GM04503 (cell line): ENCODE results near the gene RIPOR1.
A peak's percentile ranks its signal among the peaks of the same experiment; 100 is the strongest.
"Not testable (repeated sequence)": the region's sequence is repeated elsewhere in the genome, so short reads cannot be mapped to it uniquely, and the experiment has no call there.

ENCODE experiments used
- DNase-seq: peaks from one replicate; pipeline ENCODE4 v3.0.0-alpha.2; 2012; ENCODE audit warnings: low read depth

RIPOR1 gene

GRCh38 chr16:67528222-67528869 is at the start of gene RIPOR1:
RIPOR1 (plus strand) TSS chr16:67528829; CDS start chr16:67538447, 9,618 bp downstream.
- no peak for DNase-seq

DNA sequence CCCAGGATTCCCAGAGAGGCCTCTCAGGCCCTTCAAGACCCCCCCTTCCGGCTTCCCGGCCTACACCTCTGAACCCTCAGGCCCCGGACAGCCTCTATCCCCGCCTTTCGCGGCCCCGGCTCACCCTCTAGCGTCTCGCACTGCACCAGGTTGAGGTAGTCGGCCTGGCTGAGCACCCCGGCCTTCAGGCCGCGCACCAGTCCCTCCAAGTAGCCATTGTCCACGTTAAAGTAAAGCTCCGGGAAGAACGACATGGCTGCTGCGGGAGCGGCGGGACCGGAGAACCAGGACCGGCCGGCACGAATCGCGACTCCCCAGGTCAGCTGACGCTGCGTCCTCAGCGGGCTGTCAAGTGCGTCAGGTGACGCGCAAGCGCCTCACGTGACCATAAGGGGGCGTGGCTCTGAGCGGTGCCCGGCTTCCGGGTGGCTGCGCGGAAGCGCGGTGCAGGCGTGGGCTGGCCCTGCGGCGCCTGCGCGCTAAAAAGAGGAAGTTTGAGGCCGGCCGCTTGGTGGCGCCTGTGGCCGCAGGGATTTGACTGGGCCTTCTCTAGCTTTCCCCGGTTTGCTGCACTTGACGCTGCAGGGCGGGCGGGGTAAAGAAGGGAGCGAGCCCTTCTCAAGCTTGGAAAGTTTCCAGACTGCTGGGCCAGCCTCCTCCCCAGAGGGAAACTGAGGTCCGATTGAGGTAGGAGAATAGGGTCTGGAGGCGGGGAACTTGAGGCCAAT is 47.6 kb upstream of the RIPOR1 start, which contains the start of gene ATP6V0D1:
TSS of gene ATP6V0D1 (minus strand) at position 325 of the 728 bp plus-strand sequence. CDS start at position 254, 71 bp downstream.
- peak; percentile 79 for DNase-seq

DNA sequence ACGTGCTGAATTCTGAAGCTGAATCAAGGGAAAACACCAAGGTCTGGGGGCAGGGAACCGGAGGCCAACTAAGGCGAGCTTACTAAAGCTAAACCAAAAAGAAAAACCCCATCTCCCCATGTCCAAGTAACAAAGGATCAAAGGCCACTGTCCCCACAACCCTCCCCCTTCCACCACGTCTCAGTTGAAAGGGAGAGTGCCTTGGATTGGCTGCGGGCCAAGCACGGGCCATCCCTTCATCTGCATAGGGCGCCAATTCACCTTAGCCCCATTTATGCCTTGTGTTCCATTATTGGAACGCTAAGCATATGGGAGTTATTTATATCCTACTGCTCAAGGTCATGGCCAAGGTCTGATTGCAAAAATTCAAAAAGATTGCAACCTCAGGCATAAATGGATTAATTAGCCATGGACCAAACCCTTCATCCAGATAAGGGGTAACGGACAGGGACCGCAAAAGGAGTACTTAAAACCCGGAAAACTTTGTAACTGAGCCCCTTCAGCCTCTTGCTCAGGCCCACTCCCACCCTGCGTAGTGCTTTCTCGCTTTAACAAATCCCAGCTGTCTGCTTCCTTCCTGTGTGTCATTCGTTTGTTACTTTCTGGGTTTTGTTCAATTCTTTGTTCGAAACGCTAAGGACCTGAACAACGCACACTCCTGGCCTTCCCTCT is 46.9 kb upstream of the RIPOR1 start:
- no peak for DNase-seq

GRCh38 chr16:67482233-67482924 is 46.2 kb upstream of the RIPOR1 start:
- no peak for DNase-seq

DNA sequence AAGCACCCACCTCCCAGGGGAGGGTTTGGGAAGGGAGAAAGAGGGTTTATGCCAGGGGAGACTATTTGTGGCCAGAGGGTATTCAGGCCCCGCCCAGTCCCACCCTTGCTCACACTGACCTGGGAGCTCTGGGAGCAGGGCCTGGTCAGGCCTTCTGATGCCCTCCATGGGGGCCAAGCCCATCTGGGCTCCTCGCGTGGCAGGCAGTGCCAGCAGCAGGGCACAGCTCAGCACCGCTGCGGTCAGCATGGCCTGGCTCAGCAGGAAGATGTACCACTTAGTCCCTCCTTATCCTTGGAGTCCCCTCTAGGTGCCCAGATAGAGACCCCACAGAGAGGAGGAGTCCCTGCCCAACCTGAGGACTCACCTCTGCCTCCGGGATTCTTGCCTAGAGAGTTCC is 45.5 kb upstream of the RIPOR1 start, which contains the start of gene AGRP:
TSS of gene AGRP (minus strand) at position 398 of the 400 bp plus-strand sequence. CDS start at position 249, 149 bp downstream.
- no peak for DNase-seq

GRCh38 chr16:67483731-67484525 is 44.7 kb upstream of the RIPOR1 start:
- DNase-seq, result no peak

GRCh38 chr16:67486805-67487204 is 41.8 kb upstream of the RIPOR1 start:
- no peak for DNase-seq

DNA sequence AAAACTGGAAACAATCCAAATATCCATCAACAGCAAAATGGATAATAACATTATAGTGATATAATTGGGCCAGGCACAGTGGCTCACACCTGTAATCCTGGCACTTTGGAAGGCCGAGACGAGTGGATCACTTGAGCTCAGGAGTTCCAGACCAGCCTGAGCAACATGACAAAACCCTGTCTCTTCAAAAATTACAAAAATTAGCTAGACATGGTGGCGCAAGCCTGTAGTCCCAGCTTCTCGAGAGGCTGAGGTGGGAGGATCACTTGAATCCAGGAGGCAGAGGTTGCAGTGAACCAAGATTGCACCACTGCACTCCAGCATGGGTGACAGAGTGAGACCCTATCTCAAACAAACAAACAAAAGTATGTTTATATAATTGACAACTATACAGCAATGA is 41.1 kb upstream of the RIPOR1 start:
- not testable (repeated sequence) for DNase-seq

GRCh38 chr16:67489401-67490083 is 39.1 kb upstream of the RIPOR1 start:
- DNase-seq, result no peak

GRCh38 chr16:67490335-67491096 is 38.1 kb upstream of the RIPOR1 start:
- no peak for DNase-seq

- no peak for DNase-seq
Observed at GRCh38 chr16:67499106-67499505, 29.5 kb upstream of the RIPOR1 start.

DNA sequence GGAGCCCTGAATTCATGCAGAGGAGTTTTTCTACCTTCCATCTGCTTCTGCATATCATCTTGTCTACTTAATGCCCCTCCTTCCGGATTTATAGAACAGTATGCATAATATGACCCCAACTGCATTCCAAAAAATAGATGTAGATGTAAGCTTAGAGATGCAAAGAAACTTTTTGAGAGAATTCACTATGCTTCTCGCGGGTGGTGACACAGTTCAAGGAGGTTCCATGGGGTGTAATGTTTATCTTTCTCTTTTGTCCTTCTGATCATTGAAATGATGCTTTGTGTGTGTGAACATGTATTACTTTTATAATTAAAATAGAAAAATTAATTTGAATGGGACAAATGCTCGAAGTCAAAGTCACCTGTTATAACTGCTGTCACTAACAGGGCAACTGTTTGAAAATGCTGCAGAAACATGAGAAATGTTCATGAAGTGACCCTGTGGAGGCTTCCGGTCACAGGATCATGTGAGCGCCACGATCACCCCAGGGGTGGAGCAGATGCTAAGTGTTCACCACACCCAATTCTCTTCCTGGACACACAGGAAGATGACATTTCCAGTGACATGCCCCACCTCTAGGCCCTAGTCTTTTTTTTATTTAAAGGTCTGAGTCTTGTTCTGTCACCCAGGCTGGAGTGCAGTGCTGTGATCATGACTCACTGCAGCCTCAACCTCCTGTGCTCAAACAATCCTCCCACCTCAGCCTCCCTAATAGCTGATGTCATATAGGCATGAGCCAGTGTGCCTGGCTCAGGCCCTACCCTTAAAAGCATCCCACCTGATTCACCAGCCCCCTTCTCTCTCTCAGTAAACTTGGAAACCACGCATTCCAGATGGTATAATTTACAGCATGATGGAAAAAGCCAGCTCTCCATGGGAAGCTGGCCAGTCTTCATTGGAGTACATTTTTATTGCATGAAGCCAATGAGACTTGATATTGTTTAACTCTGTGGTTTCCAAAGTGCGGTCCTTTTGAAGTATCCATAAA is 24.3 kb upstream of the RIPOR1 start:
- no peak for DNase-seq

GRCh38 chr16:67506468-67506867 is 22.2 kb upstream of the RIPOR1 start:
- DNase-seq, result no peak

- DNase-seq, result no peak
Observed at GRCh38 chr16:67509016-67509415, 19.6 kb upstream of the RIPOR1 start.

- DNase-seq, result not testable (repeated sequence)
Observed at GRCh38 chr16:67513892-67514291, 14.7 kb upstream of the RIPOR1 start.

DNA sequence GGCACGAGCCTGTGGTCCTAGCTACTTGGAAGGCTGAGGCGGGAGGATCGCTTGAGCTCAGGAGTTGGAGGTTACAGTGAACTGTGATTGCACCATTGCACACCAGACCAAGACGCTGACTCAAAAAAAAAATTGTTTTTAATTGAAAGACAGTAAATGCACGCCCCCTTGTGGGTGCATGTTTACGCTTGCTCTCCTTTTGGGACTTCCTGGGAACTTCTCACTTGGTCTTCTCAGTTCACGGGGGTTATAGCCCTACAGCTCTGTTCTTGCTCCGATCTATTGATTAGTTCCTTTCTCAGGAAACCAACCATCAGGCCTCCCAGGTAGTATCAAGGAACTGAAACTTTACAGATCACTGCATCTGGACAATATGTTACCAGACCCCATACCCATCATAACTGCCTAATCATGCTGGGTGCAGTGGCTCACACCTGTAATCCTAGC is 14.2 kb upstream of the RIPOR1 start:
- peak; percentile 42 for DNase-seq

GRCh38 chr16:67516296-67517154 is 12.1 kb upstream of the RIPOR1 start:
- DNase-seq, result no peak

DNA sequence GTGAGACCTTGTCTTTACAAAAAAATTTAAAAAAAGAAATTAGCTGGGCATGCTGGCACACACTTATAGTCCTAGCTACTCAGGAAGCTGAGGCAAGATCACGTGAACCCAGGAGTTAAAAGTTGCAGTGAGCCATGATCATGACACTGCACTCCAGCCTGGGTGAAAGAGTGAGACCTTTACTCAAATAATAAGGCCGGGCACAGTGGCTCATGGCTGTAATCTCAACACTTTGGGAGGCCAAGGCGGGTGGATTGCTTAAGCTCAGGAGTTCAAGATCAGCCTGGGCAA is 11.5 kb upstream of the RIPOR1 start:
- DNase-seq, result no peak
